PFSK-1 (cell line): Measurements from ENCODE around the gene GUCY1A1.

Source experiments
- FOXP2 ChIP-seq: optimal IDR thresholded peaks from 2 replicates; pipeline ENCODE3; 2011; ENCODE audit warnings: borderline replicate concordance, control low read depth, inconsistent platforms; ENCODE audit not compliant: insufficient read depth; ENCODE audit errors: extremely low read length, extremely low read depth
- POLR2AphosphoS5 ChIP-seq: IDR thresholded peaks from 2 replicates; pipeline ENCODE4 v1.6.1; 2012; ENCODE audit warnings: low read depth, mild to moderate bottlenecking, control low read depth, low read length, moderate library complexity
- REST ChIP-seq, 2 experiments: IDR thresholded peaks; 2 replicates each; pipeline versions ENCODE4 v1.6.1 to v1.8.0; 2011 to 2012; ENCODE audit warnings: low read depth in 2 of 2, low read length in 2 of 2, control low read depth in 1 of 2, inconsistent platforms in 1 of 2, mild to moderate bottlenecking in 1 of 2, moderate library complexity in 1 of 2; ENCODE audit not compliant: insufficient read depth in 1 of 2
- SIN3A ChIP-seq: IDR thresholded peaks from 2 replicates; pipeline ENCODE4 v1.6.1; 2012; ENCODE audit warnings: mild to moderate bottlenecking, low read length, moderate library complexity, borderline replicate concordance; ENCODE audit not compliant: insufficient read depth
- TAF1 ChIP-seq: IDR thresholded peaks from 2 replicates; pipeline ENCODE4 v1.6.1; 2012; ENCODE audit warnings: low read length, control low read depth, borderline replicate concordance; ENCODE audit not compliant: insufficient read depth

DNA sequence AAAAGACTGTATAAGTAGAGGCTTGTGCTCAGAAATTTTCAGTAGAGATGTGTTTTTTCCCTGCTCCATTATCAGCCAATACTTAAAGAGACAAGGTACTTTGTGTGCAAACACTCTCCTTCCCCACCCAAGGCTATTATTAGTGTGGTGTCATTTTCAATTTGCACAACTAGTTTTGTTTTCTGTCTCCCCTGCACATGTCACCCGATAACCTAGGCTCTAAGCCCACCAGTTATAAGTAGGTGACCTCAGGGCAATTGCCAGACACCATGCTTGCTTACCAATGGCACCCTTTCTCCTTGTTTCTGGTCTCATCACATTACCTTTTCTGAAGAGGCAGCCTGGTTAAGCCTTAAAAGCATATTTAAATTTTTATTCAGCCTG lies 8.0 kb upstream of the GUCY1A1 start:
- no peak for TF ChIP-seq REST (IDR thresholded peaks at IDR 0.05; ENCODE audit: insufficient read depth in 1 of 2, low read depth in 2 of 2, low read length in 2 of 2)
- TF ChIP-seq TAF1, result no peak
- TF ChIP-seq SIN3A, result no peak
- no peak for TF ChIP-seq FOXP2
- no peak for TF ChIP-seq POLR2AphosphoS5
